K562 (cell line): ENCODE measurements around the gene RFWD3. TPM values are rescaled to one million over a fixed set of nuclear protein-coding genes. Genes with fewer than 3 reads are reported as not detected.

ENCODE experiments used
- ATAC-seq: fragments of 200-7000 bp; cut with Tn5 transposase; 3 replicates; pipeline ENCODE4 v1.9.1; 2020; ENCODE audit warnings: moderate library complexity
- BruUV-seq: library from RNA; stranded (reverse); fragments of 400-500 nt; replicated peaks from 2 replicates; lab custom pipeline; 2021; lab: Mats Ljungman, UMichigan
- CTCF ChIA-PET: fragments of 300-600 bp; formaldehyde crosslinking; extraction: SDS; loops from one replicate; lab custom pipeline; 2021; ENCODE audit warnings: low intra/inter-chr PET ratio; lab: Yijun Ruan, JAX
- POLR2A ChIA-PET: fragments of 300-600, 350-650 bp; sonication (Branson Sonifier 250); formaldehyde crosslinking; extraction: SDS; loops from one replicate; lab custom pipeline; 2021; ENCODE audit warnings: antibody characterized with exemption, inconsistent platforms; lab: Yijun Ruan, JAX
- DNase-seq, 4 experiments: peaks; one replicate each; pipeline versions ENCODE4 v3.0.0 to v3.0.0-alpha.2; 2011 to 2018; ENCODE audit warnings: low spot score in 3 of 4, mixed read lengths in 3 of 4; ENCODE audit errors: extremely low read depth in 1 of 4
- FAIRE-seq: peaks from 2 replicates; lab custom pipeline; 2011; peaks lifted over from hg19 to GRCh38; lab: Jason Lieb, UNC
- H2AFZ ChIP-seq: 2 replicates; pipeline ENCODE4 v1.6.0; 2011; ENCODE audit warnings: low read depth, low read length, control low read depth, inconsistent platforms
- H3K27ac ChIP-seq: fragments of 200-600 bp; 3 replicates; pipeline ENCODE4 v1.8.0; 2011; ENCODE audit warnings: low read depth, mild to moderate bottlenecking, control low read depth, inconsistent platforms, low read length, moderate library complexity, mixed read lengths; ENCODE audit errors: extremely low read depth
- H3K27me3 ChIP-seq, 2 experiments: fragments of 300-600 bp in 1 of 2; 2 replicates in 1 of 2; 3 replicates in 1 of 2; pipeline versions ENCODE4 v1.6.0 to v1.8.0; 2011; ENCODE audit warnings: inconsistent platforms in 2 of 2, low read length in 2 of 2, mild to moderate bottlenecking in 1 of 2, mixed read lengths in 1 of 2, moderate library complexity in 1 of 2; ENCODE audit not compliant: control insufficient read depth in 2 of 2, insufficient read depth in 2 of 2
- H3K36me3 ChIP-seq: fragments of 300-600 bp; 3 replicates; pipeline ENCODE4 v1.8.0; 2011; ENCODE audit warnings: mild to moderate bottlenecking, low read length, inconsistent platforms; ENCODE audit not compliant: control insufficient read depth, insufficient read depth
- H3K4me1 ChIP-seq, 2 experiments: fragments of 200-600 bp in 1 of 2; replicated peaks in 1 of 2; 2 replicates in 1 of 2; 3 replicates in 1 of 2; pipeline versions ENCODE4 v1.5.1 to v1.8.0; 2011; ENCODE audit warnings: inconsistent platforms in 2 of 2, low read length in 2 of 2, mild to moderate bottlenecking in 1 of 2, mixed read lengths in 1 of 2, moderate library complexity in 1 of 2; ENCODE audit not compliant: control insufficient read depth in 2 of 2, insufficient read depth in 2 of 2
- H3K4me2 ChIP-seq: 2 replicates; pipeline ENCODE4 v1.6.1; 2011; ENCODE audit warnings: low read length, control low read depth, inconsistent platforms, mixed read lengths; ENCODE audit not compliant: insufficient read depth
- H3K4me3 ChIP-seq: fragments of 200-600 bp; sonication (generic), shearing (Covaris generic); 2 replicates; pipeline ENCODE4 v1.5.1; 2016; ENCODE audit warnings: control low read depth, inconsistent platforms
- H3K79me2 ChIP-seq: fragments of 200-600 bp; 3 replicates; pipeline ENCODE4 v1.8.0; 2011; ENCODE audit warnings: low read length, inconsistent platforms; ENCODE audit not compliant: control insufficient read depth, insufficient read depth
- H3K9ac ChIP-seq, 2 experiments: 2 replicates each; pipeline versions ENCODE4 v1.6.0 to v1.6.1; 2011; ENCODE audit warnings: low read depth in 2 of 2, low read length in 2 of 2, control low read depth in 1 of 2, inconsistent platforms in 1 of 2, mild to moderate bottlenecking in 1 of 2, mixed read lengths in 1 of 2; ENCODE audit not compliant: insufficient read depth in 1 of 2
- H3K9me1 ChIP-seq: one replicate; pipeline ENCODE4 v1.6.0; 2011; ENCODE audit warnings: inconsistent platforms, mild to moderate bottlenecking, low read length, moderate library complexity; ENCODE audit not compliant: control insufficient read depth, insufficient read depth
- H3K9me3 ChIP-seq: replicated peaks from 2 replicates; pipeline ENCODE4 v1.5.1; 2011; ENCODE audit warnings: low read depth, low read length, inconsistent platforms; ENCODE audit not compliant: control insufficient read depth, insufficient read depth
- H4K20me1 ChIP-seq: replicated peaks from 2 replicates; pipeline ENCODE4 v1.6.1; 2011; ENCODE audit warnings: low read length, inconsistent platforms, mixed read lengths; ENCODE audit not compliant: control insufficient read depth, insufficient read depth
- C11orf30 ChIP-seq: fragments of 450-650 bp; IDR thresholded peaks from 2 replicates; pipeline ENCODE4 v1.6.1; 2016; ENCODE audit warnings: low read depth, mild to moderate bottlenecking
- MAFG ChIP-seq: fragments of 450-650 bp; conservative IDR thresholded peaks from 2 replicates; pipeline ENCODE4 v1.6.1; 2016; ENCODE audit warnings: missing genetic modification characterization, missing compliant biosample characterization
- WGBS: fragments of 100-300 bp; shearing (Covaris generic); methylation state at CpG from one replicate; pipeline ENCODE4 v1.1.6; 2016; ENCODE audit warnings: low coverage, mixed read lengths; ENCODE audit not compliant: insufficient coverage; ENCODE audit errors: missing lambda C conversion rate; 5-methylcytosine and 5-hydroxymethylcytosine counted together
- in situ Hi-C: fragments of 300-500 bp; cut with MboI; formaldehyde crosslinking; loops from 4 replicates; pipeline ENCODE4 v1.15.0; 2018; ENCODE audit warnings: inconsistent platforms, mixed read lengths
- intact Hi-C: fragments of 100-400 bp; cut with micrococcal nuclease; formaldehyde crosslinking; loops from 2 replicates; pipeline ENCODE4 v1.14.2; 2022
- polyA plus RNA-seq, 8 experiments: library from polyadenylated mRNA; depleted of rRNA in 4 of 8; stranded (reverse) in 5 of 8; unstranded in 3 of 8; fragments of >200 nt; fragmentation: Nextera tagmentation in 2 of 8; fragmentation: Illumina TruSeq in 1 of 8; extraction: Ambion mirVana in 2 of 8; extraction: Trizol in 1 of 8; gene quantifications; 2 replicates each; pipeline versions ENCODE4 v1.2.1 to v1.2.3, GENCODE V29; 2011 to 2014; ENCODE audit warnings: inconsistent platforms in 1 of 8, missing spikeins in 1 of 8
- total RNA-seq, 7 experiments: library from RNA; depleted of rRNA in 6 of 7; stranded (reverse); fragments of >200 nt in 6 of 7; fragmentation: Illumina TruSeq in 2 of 7; extraction: Trizol in 2 of 7; gene quantifications; 2 replicates each; pipeline versions ENCODE4 v1.2.1 to v1.2.3, GENCODE V29; 2011 to 2021; ENCODE audit warnings: low replicate concordance in 1 of 7
- TF ChIP-seq, protein P1 (sequence below), 2 experiments: fragments of 450-650 bp; formaldehyde crosslinking in 1 of 2; IDR thresholded peaks; 2 replicates each; pipeline versions ENCODE4 v1.4.0 to v1.6.1; 2014 to 2020; ENCODE audit warnings: mild to moderate bottlenecking in 2 of 2, borderline replicate concordance in 1 of 2, low read depth in 1 of 2

The RFWD3 gene
- total and polyA plus RNA-seq, 9 of the 15 experiments (the other 6 are each of a cell fraction or from before 2014, with no cell fraction given): 20.8 to 121 (median 79.0) TPM

DNA sequence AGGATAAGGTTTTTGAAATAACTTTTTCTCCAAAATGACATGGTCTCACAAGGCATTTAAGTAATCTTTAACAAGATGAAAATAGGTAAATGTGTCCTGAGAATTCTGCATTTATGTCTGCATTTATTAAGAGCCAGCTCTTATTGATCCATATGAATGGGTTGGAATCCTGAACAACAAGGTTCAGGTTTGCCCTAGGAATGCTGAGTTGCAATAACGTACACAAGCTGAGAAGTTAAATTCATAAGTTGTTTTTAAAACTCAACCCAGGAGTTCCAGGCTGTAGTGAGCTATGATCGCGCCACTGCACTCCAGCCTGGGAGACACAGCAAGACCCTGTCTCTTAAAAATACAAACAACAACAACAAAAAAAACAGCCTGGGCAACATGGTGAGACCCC lies 87.8 kb downstream of the RFWD3 start:
- Histone ChIP-seq H4K20me1 (peaks cover 9% of the 10 kb centered on the region), H3K27ac (no peak overlapping the region), H2AFZ (no peak overlapping the region), H3K36me3 (no peaks in the 10 kb centered on the region), H3K9me1 (no peaks in the 10 kb centered on the region), H3K4me3 (no peak overlapping the region), H3K27me3 (no peaks in the 10 kb centered on the region), H3K4me2 (no peak overlapping the region), H3K9ac (no peak overlapping the region), H3K4me1 (peaks cover 0 to 4% of the 10 kb centered on the region in 2 experiments; a peak in 3 of 5 replicates), H3K79me2 (peaks cover 64% of the 10 kb centered on the region), H3K9me3 (no peaks in the 10 kb centered on the region)
- ATAC-seq (no peak), DNase-seq (no peak), FAIRE-seq (no peak)
- POLR2A ChIA-PET: interaction anchor here (0.6 to 1.0 kb wide), 3 partner anchors 10 to 37 kb away, joined by 3 read pairs; partner anchors contain the start of gene GLG1
- TF ChIP-seq C11orf30: peak; percentile 50; the same call in 1 of the 2 replicates
- 0 out of 2 replicates have a peak, but pooled peaks have one; percentile 35 for TF ChIP-seq MAFG (tag)
- TF ChIP-seq, protein P1, sequence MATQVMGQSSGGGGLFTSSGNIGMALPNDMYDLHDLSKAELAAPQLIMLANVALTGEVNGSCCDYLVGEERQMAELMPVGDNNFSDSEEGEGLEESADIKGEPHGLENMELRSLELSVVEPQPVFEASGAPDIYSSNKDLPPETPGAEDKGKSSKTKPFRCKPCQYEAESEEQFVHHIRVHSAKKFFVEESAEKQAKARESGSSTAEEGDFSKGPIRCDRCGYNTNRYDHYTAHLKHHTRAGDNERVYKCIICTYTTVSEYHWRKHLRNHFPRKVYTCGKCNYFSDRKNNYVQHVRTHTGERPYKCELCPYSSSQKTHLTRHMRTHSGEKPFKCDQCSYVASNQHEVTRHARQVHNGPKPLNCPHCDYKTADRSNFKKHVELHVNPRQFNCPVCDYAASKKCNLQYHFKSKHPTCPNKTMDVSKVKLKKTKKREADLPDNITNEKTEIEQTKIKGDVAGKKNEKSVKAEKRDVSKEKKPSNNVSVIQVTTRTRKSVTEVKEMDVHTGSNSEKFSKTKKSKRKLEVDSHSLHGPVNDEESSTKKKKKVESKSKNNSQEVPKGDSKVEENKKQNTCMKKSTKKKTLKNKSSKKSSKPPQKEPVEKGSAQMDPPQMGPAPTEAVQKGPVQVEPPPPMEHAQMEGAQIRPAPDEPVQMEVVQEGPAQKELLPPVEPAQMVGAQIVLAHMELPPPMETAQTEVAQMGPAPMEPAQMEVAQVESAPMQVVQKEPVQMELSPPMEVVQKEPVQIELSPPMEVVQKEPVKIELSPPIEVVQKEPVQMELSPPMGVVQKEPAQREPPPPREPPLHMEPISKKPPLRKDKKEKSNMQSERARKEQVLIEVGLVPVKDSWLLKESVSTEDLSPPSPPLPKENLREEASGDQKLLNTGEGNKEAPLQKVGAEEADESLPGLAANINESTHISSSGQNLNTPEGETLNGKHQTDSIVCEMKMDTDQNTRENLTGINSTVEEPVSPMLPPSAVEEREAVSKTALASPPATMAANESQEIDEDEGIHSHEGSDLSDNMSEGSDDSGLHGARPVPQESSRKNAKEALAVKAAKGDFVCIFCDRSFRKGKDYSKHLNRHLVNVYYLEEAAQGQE (IDR thresholded peaks at IDR 0.05; ENCODE audit: borderline replicate concordance): no peak
- TF ChIP-seq, protein P1 (CRISPR knock-in tag; IDR thresholded peaks at IDR 0.05; ENCODE audit: low read depth): no peak
- intact Hi-C loops (no loop called here), in situ Hi-C loops (no loop called here)
- WGBS: 90% methylated on average over 3 of the region's 3 CpGs
- BruUV-seq: no TSS peak
- CTCF ChIA-PET: no interaction called here
